Endothelial cell (in vitro differentiated cells): ENCODE results near the gene GAL3ST3. TPM values are rescaled to one million over a fixed set of nuclear protein-coding genes. Genes with fewer than 3 reads are reported as not detected.
A peak's percentile ranks its signal among the peaks of the same experiment; 100 is the strongest.

Experiments
- DNase-seq: peaks from one replicate; pipeline ENCODE4 v3.0.0; 2021; ENCODE audit warnings: low spot score
- H3K27ac Mint-ChIP-seq: one replicate; pipeline ENCODE4 v1.8.0; 2021; ENCODE audit warnings: mixed read lengths, inconsistent platforms; ENCODE audit not compliant: unreplicated experiment
- H3K27me3 Mint-ChIP-seq: one replicate; pipeline ENCODE4 v1.8.0; 2021; ENCODE audit warnings: mild to moderate bottlenecking, moderate library complexity, mixed read lengths, inconsistent platforms; ENCODE audit not compliant: unreplicated experiment
- H3K36me3 Mint-ChIP-seq: one replicate; pipeline ENCODE4 v1.8.0; 2021; ENCODE audit warnings: mild to moderate bottlenecking, low read depth, mixed read lengths, inconsistent platforms; ENCODE audit not compliant: unreplicated experiment
- H3K4me1 Mint-ChIP-seq: one replicate; pipeline ENCODE4 v1.8.0; 2021; ENCODE audit warnings: mild to moderate bottlenecking, mixed read lengths, inconsistent platforms; ENCODE audit not compliant: unreplicated experiment
- H3K4me3 Mint-ChIP-seq: one replicate; pipeline ENCODE4 v1.8.0; 2021; ENCODE audit warnings: mild to moderate bottlenecking, mixed read lengths, inconsistent platforms; ENCODE audit not compliant: unreplicated experiment
- H3K9me3 Mint-ChIP-seq: one replicate; pipeline ENCODE4 v1.8.0; 2021; ENCODE audit warnings: mixed read lengths, inconsistent platforms; ENCODE audit not compliant: unreplicated experiment
- total RNA-seq: library from RNA; stranded (reverse); fragmentation: NEBNext Ultra II Directional; extraction: Animal tissue kit (Norgen Biotek cat#: 25700); gene quantifications from one replicate; pipeline ENCODE4 v1.2.1, GENCODE V29; 2021; ENCODE audit not compliant: unreplicated experiment
- TF ChIP-seq, protein P1 (sequence below): fragments of 200-600 bp; sonication (generic); IDR thresholded peaks from one replicate; pipeline ENCODE4 v1.5.0; 2021; ENCODE audit warnings: antibody characterized with exemption; ENCODE audit not compliant: unreplicated experiment

GAL3ST3 gene
- total RNA-seq, 1 donor from 2014 or later = 0.87 TPM

DNA sequence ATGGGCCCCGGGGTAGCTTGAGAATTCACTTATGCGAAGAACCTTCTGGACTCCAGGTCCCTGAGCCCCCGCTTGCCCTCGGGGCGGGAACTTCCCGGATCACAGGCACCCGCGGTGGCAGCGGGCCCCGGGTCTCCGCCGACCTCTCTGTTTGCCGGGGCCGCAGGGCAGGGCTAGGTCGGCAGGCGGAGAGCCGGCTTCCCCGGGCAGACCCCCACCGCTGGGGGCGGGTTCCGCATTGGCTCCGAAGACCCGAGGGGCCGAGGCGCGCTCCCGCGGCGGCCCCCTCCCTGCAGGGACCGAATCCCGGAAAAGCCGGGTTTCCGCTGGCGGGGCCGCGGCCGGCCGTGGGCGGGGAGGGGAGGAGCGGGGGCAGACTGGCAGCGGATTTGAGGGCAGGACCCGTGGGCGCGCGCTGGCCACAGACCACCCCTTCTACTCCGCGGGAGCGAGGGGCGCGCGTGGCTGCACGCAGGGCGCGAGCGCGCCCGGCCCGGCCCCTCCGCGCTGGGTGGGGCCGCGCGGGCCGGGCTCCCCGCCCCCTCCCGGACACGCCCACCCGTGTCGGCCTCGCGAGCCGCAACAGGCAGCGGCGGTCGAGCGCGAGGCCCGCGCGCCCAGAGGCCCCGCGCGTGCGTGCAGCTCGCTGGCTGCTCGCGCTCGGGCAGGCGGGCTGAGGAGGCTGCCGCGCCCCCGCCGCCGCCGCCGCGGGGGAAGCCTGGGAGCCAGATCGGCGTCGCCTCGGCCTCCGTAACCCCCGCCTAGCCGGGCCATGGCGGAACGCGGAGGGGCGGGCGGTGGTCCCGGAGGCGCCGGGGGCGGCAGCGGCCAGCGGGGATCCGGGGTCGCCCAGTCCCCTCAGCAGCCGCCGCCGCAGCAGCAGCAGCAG lies 21.0 kb upstream of the GAL3ST3 start, which contains the start of gene PACS1:
Gene PACS1 (plus strand): TSS at position 558 of the 889 bp plus-strand sequence. CDS start 215 bp downstream, at position 773.
- H3K4me1 Mint-ChIP-seq = peaks cover 35% of the 10 kb centered on the region
- H3K36me3 Mint-ChIP-seq = peaks cover 57% of the 10 kb centered on the region
- TF ChIP-seq, protein P1, sequence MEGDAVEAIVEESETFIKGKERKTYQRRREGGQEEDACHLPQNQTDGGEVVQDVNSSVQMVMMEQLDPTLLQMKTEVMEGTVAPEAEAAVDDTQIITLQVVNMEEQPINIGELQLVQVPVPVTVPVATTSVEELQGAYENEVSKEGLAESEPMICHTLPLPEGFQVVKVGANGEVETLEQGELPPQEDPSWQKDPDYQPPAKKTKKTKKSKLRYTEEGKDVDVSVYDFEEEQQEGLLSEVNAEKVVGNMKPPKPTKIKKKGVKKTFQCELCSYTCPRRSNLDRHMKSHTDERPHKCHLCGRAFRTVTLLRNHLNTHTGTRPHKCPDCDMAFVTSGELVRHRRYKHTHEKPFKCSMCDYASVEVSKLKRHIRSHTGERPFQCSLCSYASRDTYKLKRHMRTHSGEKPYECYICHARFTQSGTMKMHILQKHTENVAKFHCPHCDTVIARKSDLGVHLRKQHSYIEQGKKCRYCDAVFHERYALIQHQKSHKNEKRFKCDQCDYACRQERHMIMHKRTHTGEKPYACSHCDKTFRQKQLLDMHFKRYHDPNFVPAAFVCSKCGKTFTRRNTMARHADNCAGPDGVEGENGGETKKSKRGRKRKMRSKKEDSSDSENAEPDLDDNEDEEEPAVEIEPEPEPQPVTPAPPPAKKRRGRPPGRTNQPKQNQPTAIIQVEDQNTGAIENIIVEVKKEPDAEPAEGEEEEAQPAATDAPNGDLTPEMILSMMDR = no peak

DNA sequence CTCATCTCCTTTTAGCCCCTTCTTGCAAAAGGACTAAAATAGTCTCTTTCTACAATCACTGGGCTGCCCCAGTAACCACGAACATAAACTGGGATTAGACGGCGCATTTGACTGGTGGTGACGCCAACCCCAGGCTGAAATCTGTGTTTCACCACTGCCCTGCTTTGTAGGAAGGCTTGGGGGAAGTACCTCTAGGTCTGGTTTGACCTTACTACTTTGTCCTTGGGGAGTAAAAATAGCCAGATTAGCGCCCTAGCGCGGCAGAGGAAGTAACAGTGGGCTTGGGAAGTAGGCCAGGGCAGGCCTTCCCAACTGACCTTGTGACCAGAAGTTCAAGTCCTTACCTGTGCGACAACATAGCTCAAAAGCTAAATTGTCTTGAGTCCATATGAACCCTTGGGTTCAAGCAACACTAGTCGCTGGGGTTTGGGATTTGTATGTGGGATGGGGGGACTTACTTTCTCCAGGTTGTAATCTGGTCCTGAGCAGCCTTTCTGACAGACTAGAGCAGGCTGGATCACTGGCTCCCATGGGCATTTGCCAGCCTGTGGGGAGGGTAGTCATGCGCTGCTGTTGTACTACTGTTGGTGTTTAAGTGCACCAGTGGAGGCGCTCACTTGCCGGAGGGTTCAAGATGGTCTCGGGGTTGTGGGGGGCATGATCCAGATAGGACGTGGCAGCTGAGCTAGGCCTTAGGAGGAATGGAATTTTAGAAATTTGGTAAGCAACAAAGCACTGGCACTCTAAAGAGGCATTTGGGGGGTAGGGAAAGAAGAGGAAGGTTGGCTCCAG lies 20.2 kb upstream of the GAL3ST3 start:
- Mint-ChIP-seq H3K36me3 (peaks cover 59% of the 10 kb centered on the region), H3K27ac (peak overlapping the region; percentile 96), H3K27me3 (peaks cover 13% of the 10 kb centered on the region), H3K4me3 (peak overlapping the region; percentile 92), H3K4me1 (peaks cover 34% of the 10 kb centered on the region), H3K9me3 (no peaks in the 10 kb centered on the region)
- TF ChIP-seq, protein P1 = no peak
- no peak for DNase-seq

More for the DNA sequence above, 21.0 kb upstream of the GAL3ST3 start, which contains the start of gene PACS1:
- Mint-ChIP-seq H3K9me3 (no peaks in the 10 kb centered on the region), H3K4me3 (peak within 1 kb of the TSS; percentile 94), H3K27me3 (peaks cover 13% of the 10 kb centered on the region), H3K27ac (peak within 1 kb of the TSS; percentile 96)
- peak; percentile 92 for DNase-seq

DNA sequence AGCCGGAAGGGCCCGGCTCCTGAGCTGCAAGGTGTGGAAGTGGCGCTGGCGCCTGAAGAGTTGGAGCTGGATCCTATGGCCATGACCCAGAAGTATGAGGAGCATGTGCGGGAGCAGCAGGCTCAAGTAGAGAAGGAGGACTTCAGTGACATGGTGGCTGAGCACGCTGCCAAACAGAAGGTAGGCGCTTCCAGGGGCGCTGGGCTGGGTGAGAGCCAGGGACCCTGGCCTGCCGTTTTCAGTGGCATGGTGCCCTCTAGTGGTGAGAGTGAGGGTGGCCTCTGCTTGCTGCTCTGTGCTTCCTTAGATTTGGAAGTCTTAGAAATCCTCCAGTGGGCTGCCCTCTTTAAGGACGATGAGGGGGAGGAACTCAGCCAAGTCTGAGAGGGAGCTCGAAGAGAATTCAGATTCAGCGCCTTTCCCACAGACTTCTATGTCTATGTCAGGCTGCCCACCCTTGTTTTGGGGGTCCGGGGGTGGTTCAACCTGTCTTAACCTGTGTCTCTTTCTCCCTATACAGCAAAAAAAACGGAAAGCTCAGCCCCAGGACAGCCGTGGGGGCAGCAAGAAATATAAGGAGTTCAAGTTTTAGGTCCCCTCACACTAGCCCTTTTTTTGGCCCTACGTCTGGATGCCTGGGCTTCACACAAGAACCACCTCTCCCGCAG lies 19.3 kb upstream of the GAL3ST3 start:
- Mint-ChIP-seq H3K9me3 (no peaks in the 10 kb centered on the region), H3K36me3 (peaks cover 65% of the 10 kb centered on the region), H3K27ac (peak overlapping the region; percentile 96), H3K4me3 (peak overlapping the region; percentile 92), H3K4me1 (peaks cover 34% of the 10 kb centered on the region), H3K27me3 (peaks cover 13% of the 10 kb centered on the region)
- DNase-seq = peak; percentile 87
- TF ChIP-seq, protein P1 = peak; percentile 85

DNA sequence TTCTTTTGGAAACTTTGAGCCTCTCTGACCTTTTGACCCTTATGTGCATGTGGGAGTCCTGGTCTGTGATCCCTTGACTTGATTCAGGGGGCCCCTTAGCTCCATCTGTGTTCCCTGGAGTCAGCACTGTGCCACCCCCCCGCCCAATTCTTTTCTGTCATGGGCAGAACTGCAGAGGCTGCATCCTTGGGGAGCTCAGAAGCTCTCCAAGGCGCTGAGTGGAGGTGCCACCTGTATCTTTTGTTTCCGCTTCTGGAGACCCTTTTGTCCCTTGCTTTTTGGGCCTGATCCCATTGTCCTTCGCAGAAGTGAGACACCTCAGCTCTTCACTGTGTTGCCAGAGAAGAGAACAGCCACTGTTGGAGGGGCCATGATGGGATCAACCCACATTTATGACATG lies 18.7 kb upstream of the GAL3ST3 start:
- no peak overlapping the region for H3K27ac Mint-ChIP-seq
- peaks cover 13% of the 10 kb centered on the region for H3K27me3 Mint-ChIP-seq
- no peaks in the 10 kb centered on the region for H3K9me3 Mint-ChIP-seq
- peaks cover 65% of the 10 kb centered on the region for H3K36me3 Mint-ChIP-seq
- no peak for DNase-seq
- H3K4me3 Mint-ChIP-seq = peak overlapping the region; percentile 12
- H3K4me1 Mint-ChIP-seq = peaks cover 33% of the 10 kb centered on the region
- TF ChIP-seq, protein P1 = no peak
